Loucy (cell line): ENCODE results near the gene TMA7B.

Experiments
- H2AFZ ChIP-seq: fragments of 200-600 bp; sonication (generic); 2 replicates; pipeline ENCODE4 v1.6.0; 2016; ENCODE audit warnings: antibody characterized with exemption, mild to moderate bottlenecking, low read length, moderate library complexity
- H3F3A ChIP-seq: fragments of 200-600 bp; 2 replicates; pipeline ENCODE4 v1.6.0; 2016; ENCODE audit warnings: antibody characterized with exemption, low read depth, mild to moderate bottlenecking
- H3K27me3 ChIP-seq: fragments of 200-600 bp; sonication (generic); 2 replicates; pipeline ENCODE4 v1.6.1; 2014; ENCODE audit warnings: low read length, mild to moderate bottlenecking; ENCODE audit not compliant: insufficient read depth, poor library complexity, severe bottlenecking
- H3K36me3 ChIP-seq: fragments of 200-600 bp; sonication (generic); 2 replicates; pipeline ENCODE4 v1.6.1; 2016; ENCODE audit warnings: low read length; ENCODE audit not compliant: insufficient read depth
- H3K4me1 ChIP-seq: fragments of 200-600 bp; sonication (generic); 2 replicates; pipeline ENCODE4 v1.5.1; 2014; ENCODE audit warnings: low read length, mild to moderate bottlenecking; ENCODE audit not compliant: insufficient read depth, poor library complexity, severe bottlenecking
- H3K4me2 ChIP-seq: fragments of 200-600 bp; sonication (generic); 2 replicates; pipeline ENCODE4 v1.6.0; 2014; ENCODE audit warnings: antibody characterized with exemption, low read length, low read depth, mild to moderate bottlenecking; ENCODE audit not compliant: poor library complexity, severe bottlenecking
- H3K4me3 ChIP-seq: fragments of 200-600 bp; sonication (generic); 2 replicates; pipeline ENCODE4 v1.5.1; 2014; ENCODE audit warnings: low read length, mild to moderate bottlenecking, mixed read lengths; ENCODE audit not compliant: poor library complexity, severe bottlenecking
- H3K79me2 ChIP-seq: fragments of 200-600 bp; sonication (generic); 2 replicates; pipeline ENCODE4 v1.6.1; 2014; ENCODE audit warnings: low read length; ENCODE audit not compliant: insufficient read depth
- H3K9ac ChIP-seq: fragments of 200-600 bp; sonication (generic); 2 replicates; pipeline ENCODE4 v1.6.0; 2014; ENCODE audit warnings: mild to moderate bottlenecking, low read depth, low read length, moderate library complexity; ENCODE audit not compliant: poor library complexity, severe bottlenecking
- H3K9me2 ChIP-seq: fragments of 200-600 bp; sonication (generic); replicated peaks from 2 replicates; pipeline ENCODE4 v1.6.1; 2016; ENCODE audit warnings: low read depth, low read length, mixed read lengths
- H3K9me3 ChIP-seq: fragments of 200-600 bp; sonication (generic); 2 replicates; pipeline ENCODE4 v1.6.1; 2014; ENCODE audit warnings: mild to moderate bottlenecking, antibody characterized with exemption, low read length, low read depth; ENCODE audit not compliant: insufficient read depth
- H4K20me1 ChIP-seq: fragments of 200-600 bp; sonication (generic); 2 replicates; pipeline ENCODE4 v1.6.0; 2014; ENCODE audit warnings: antibody characterized with exemption, low read length, mild to moderate bottlenecking; ENCODE audit not compliant: insufficient read depth, poor library complexity, severe bottlenecking
- EZH2phosphoT487 ChIP-seq: fragments of 200-600 bp; IDR thresholded peaks from 2 replicates; pipeline ENCODE4 v1.6.1; 2018; ENCODE audit warnings: antibody characterized with exemption, mild to moderate bottlenecking, moderate library complexity, borderline replicate concordance
- TF ChIP-seq, protein P1 (sequence below): fragments of 200-600 bp; sonication (generic); conservative IDR thresholded peaks from 2 replicates; pipeline ENCODE4 v1.5.1; 2014; ENCODE audit warnings: mild to moderate bottlenecking, antibody characterized with exemption, low read length

Gene TMA7B

GRCh38 chr22:39952347-39952746 is 7.8 kb upstream of the TMA7B start:
- Histone ChIP-seq H3K4me2 (peak overlapping the region; percentile 64), H3K4me3 (peak overlapping the region; percentile 27), H3K9me2 (no peaks in the 10 kb centered on the region), H3K9me3 (no peaks in the 10 kb centered on the region), H3K79me2 (peaks cover 71% of the 10 kb centered on the region), H3K36me3 (peaks cover 72% of the 10 kb centered on the region), H2AFZ (no peak overlapping the region), H3K4me1 (peaks cover 98% of the 10 kb centered on the region), H3F3A (peaks cover 28% of the 10 kb centered on the region), H4K20me1 (no peaks in the 10 kb centered on the region), H3K9ac (peak overlapping the region; percentile 71), H3K27me3 (no peaks in the 10 kb centered on the region)
- TF ChIP-seq, protein P1, sequence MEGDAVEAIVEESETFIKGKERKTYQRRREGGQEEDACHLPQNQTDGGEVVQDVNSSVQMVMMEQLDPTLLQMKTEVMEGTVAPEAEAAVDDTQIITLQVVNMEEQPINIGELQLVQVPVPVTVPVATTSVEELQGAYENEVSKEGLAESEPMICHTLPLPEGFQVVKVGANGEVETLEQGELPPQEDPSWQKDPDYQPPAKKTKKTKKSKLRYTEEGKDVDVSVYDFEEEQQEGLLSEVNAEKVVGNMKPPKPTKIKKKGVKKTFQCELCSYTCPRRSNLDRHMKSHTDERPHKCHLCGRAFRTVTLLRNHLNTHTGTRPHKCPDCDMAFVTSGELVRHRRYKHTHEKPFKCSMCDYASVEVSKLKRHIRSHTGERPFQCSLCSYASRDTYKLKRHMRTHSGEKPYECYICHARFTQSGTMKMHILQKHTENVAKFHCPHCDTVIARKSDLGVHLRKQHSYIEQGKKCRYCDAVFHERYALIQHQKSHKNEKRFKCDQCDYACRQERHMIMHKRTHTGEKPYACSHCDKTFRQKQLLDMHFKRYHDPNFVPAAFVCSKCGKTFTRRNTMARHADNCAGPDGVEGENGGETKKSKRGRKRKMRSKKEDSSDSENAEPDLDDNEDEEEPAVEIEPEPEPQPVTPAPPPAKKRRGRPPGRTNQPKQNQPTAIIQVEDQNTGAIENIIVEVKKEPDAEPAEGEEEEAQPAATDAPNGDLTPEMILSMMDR: no peak
- no peak for TF ChIP-seq EZH2phosphoT487

DNA sequence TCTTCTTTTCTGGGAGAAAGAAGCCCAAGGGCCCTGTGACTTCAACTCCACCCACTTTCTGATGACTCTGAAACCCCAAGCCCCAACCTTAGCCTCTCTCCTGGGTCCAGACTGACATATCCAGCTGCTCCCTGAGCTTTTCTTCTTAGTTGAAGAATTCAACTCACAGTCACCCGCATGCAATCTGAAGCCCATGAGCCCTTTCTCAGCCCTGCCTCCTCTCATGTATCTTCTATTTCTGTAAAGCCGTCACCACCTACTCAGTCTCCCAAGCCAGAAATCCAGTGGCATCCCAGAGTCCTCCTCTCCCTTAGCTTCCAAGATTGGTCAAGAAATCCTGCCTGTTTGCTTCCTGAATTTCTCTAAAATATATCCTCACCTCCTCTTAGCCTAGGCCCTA is 7.1 kb upstream of the TMA7B start:
- Histone ChIP-seq H4K20me1 (no peaks in the 10 kb centered on the region), H3K9ac (peak overlapping the region; percentile 71), H3K4me3 (peak overlapping the region; percentile 27), H3F3A (peaks cover 34% of the 10 kb centered on the region), H3K79me2 (peaks cover 66% of the 10 kb centered on the region), H3K9me3 (no peaks in the 10 kb centered on the region), H2AFZ (no peak overlapping the region), H3K27me3 (no peaks in the 10 kb centered on the region), H3K9me2 (no peaks in the 10 kb centered on the region), H3K4me2 (peak overlapping the region; percentile 64), H3K36me3 (peaks cover 67% of the 10 kb centered on the region), H3K4me1 (peaks cover 98% of the 10 kb centered on the region)
- TF ChIP-seq, protein P1: no peak
- TF ChIP-seq EZH2phosphoT487: no peak

DNA sequence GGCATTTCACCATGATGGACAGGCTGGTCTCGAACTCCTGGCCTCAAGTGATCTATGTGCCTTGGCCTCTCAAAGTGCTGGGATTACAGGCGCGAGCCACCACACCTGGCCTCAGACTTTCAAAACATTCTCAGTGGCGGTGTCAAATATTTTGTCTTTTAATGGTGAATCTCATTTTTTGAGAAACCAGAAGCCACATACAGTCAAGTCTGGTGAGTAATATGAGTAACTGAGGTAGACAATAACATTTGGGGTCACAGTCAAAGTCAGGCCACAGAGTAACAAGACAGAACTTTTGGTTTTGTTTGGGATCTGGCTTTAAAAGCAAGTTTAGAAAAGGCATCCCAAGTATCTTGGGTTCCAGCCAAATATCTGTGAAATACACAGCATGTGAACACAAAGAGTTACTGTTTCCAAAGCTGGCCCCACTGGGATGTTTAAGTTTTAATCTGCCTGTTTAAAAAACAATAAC is 5.6 kb upstream of the TMA7B start:
- no peak overlapping the region for H2AFZ ChIP-seq
- H3K9me3 ChIP-seq: no peaks in the 10 kb centered on the region
- H3K9ac ChIP-seq: peak overlapping the region; percentile 71
- TF ChIP-seq, protein P1: no peak
- TF ChIP-seq EZH2phosphoT487: no peak
- peaks cover 67% of the 10 kb centered on the region; the same call in 1 of the 2 replicates for H3K36me3 ChIP-seq
- H3F3A ChIP-seq: peaks cover 35% of the 10 kb centered on the region
- H3K79me2 ChIP-seq: peaks cover 66% of the 10 kb centered on the region
- H4K20me1 ChIP-seq: no peaks in the 10 kb centered on the region
- no peaks in the 10 kb centered on the region for H3K27me3 ChIP-seq
- peak overlapping the region; percentile 4 for H3K4me2 ChIP-seq
- peaks cover 98% of the 10 kb centered on the region for H3K4me1 ChIP-seq
- no peaks in the 10 kb centered on the region for H3K9me2 ChIP-seq
- no peak overlapping the region for H3K4me3 ChIP-seq
